GM12878 (cell line): ENCODE measurements around the gene NCKAP5. TPM values are rescaled to one million over a fixed set of nuclear protein-coding genes. Genes with fewer than 3 reads are reported as not detected.

Experiments used
- ATAC-seq: fragments of 200-7000 bp; cut with Tn5 transposase; 3 replicates; pipeline ENCODE4 v1.9.1; 2020; ENCODE audit warnings: mild to moderate bottlenecking, moderate library complexity
- BruUV-seq: library from RNA; stranded (reverse); fragments of 400-500 nt; replicated peaks from 2 replicates; lab custom pipeline; 2021; lab: Mats Ljungman, UMichigan
- CTCF ChIA-PET: fragments of 300-600 bp; sonication (Branson Sonifier 250); formaldehyde crosslinking; extraction: SDS; loops from one replicate; lab custom pipeline; 2021; ENCODE audit warnings: inconsistent platforms; lab: Yijun Ruan, JAX
- POLR2A ChIA-PET: fragments of 350-600 bp; formaldehyde crosslinking; extraction: SDS; loops from one replicate; lab custom pipeline; 2021; ENCODE audit warnings: inconsistent platforms; lab: Charles Lee
- RAD21 ChIA-PET: fragments of 300-600 bp; sonication (Branson Sonifier 250); formaldehyde crosslinking; loops from one replicate; lab custom pipeline; 2023; ENCODE audit warnings: antibody characterized with exemption; ENCODE audit not compliant: unreplicated experiment; lab: Charles Lee
- SMC1A ChIA-PET: fragments of 300-600 bp; sonication (Branson Sonifier 250); formaldehyde crosslinking; loops from one replicate; lab custom pipeline; 2023; ENCODE audit not compliant: unreplicated experiment, uncharacterized antibody; lab: Charles Lee
- DNase-seq: peaks from one replicate; pipeline ENCODE4 v3.0.0-alpha.2; 2011; ENCODE audit warnings: low read depth, low spot score
- FAIRE-seq: peaks from 3 replicates; lab custom pipeline; 2011; peaks lifted over from hg19 to GRCh38; lab: Jason Lieb, UNC
- H2AFZ ChIP-seq: 2 replicates; pipeline ENCODE4 v1.6.0; 2011; ENCODE audit warnings: low read depth, low read length, control low read depth; ENCODE audit not compliant: control insufficient read depth
- H3K27ac ChIP-seq: 2 replicates; pipeline ENCODE4 v1.5.1; 2011; ENCODE audit warnings: control low read depth; ENCODE audit not compliant: control insufficient read depth, insufficient read depth
- H3K27me3 ChIP-seq, 2 experiments: replicated peaks in 1 of 2; 2 replicates each; pipeline versions ENCODE4 v1.6.0 to v1.6.1; 2011; ENCODE audit warnings: low read length in 1 of 2; ENCODE audit not compliant: control insufficient read depth in 2 of 2, insufficient read depth in 2 of 2
- H3K36me3 ChIP-seq, 2 experiments: 2 replicates each; pipeline ENCODE4 v1.5.1; 2011; ENCODE audit warnings: low read length in 1 of 2; ENCODE audit not compliant: control insufficient read depth in 2 of 2, insufficient read depth in 2 of 2
- H3K4me1 ChIP-seq: 2 replicates; pipeline ENCODE4 v1.6.1; 2011; ENCODE audit warnings: mild to moderate bottlenecking, low read length, moderate library complexity, mixed read lengths; ENCODE audit not compliant: control insufficient read depth, insufficient read depth
- H3K4me2 ChIP-seq: 2 replicates; pipeline ENCODE4 v1.6.0; 2011; ENCODE audit warnings: control low read depth; ENCODE audit not compliant: control insufficient read depth, insufficient read depth
- H3K4me3 ChIP-seq: fragments of 200-600 bp; sonication (generic); 2 replicates; pipeline ENCODE4 v1.5.1; 2016
- H3K79me2 ChIP-seq: 2 replicates; pipeline ENCODE4 v1.6.0; 2011; ENCODE audit warnings: low read length; ENCODE audit not compliant: control insufficient read depth, insufficient read depth
- H3K9ac ChIP-seq: 2 replicates; pipeline ENCODE4 v1.8.0; 2011; ENCODE audit warnings: low read length, control low read depth, mixed read lengths; ENCODE audit not compliant: control insufficient read depth, insufficient read depth
- H3K9me3 ChIP-seq: replicated peaks from 3 replicates; pipeline ENCODE4 v1.5.1; 2011; ENCODE audit warnings: mild to moderate bottlenecking, low read length; ENCODE audit not compliant: control insufficient read depth, insufficient read depth
- H4K20me1 ChIP-seq: 2 replicates; pipeline ENCODE4 v1.6.0; 2011; ENCODE audit not compliant: control insufficient read depth, insufficient read depth
- BCL11A ChIP-seq: IDR thresholded peaks from 2 replicates; pipeline ENCODE4 v1.6.1; 2011; ENCODE audit warnings: low read depth, low read length
- BHLHE40 ChIP-seq, 2 experiments: fragments of 450-650 bp in 1 of 2; IDR thresholded peaks; 2 replicates each; pipeline ENCODE4 v1.6.1; 2011 to 2017; ENCODE audit warnings: low read depth in 2 of 2, borderline replicate concordance in 1 of 2, improper control_type of control experiment in 1 of 2, low read length in 1 of 2, mild to moderate bottlenecking in 1 of 2
- CBX5 ChIP-seq: sonication (generic); IDR thresholded peaks from 2 replicates; pipeline ENCODE4 v1.6.1; 2016; ENCODE audit warnings: low read depth, moderate library complexity, mild to moderate bottlenecking, inconsistent platforms
- CEBPZ ChIP-seq: fragments of 150-350 bp; IDR thresholded peaks from 2 replicates; pipeline ENCODE4 v1.6.1; 2016; ENCODE audit warnings: low read depth, low read length
- FOXK2 ChIP-seq: fragments of 450-650 bp; IDR thresholded peaks from 2 replicates; pipeline ENCODE4 v1.6.1; 2017; ENCODE audit warnings: mild to moderate bottlenecking, moderate library complexity
- GABPA ChIP-seq: IDR thresholded peaks from 2 replicates; pipeline ENCODE4 v1.6.1; 2014; ENCODE audit warnings: antibody characterized with exemption, low read depth, mild to moderate bottlenecking, inconsistent platforms
- JUNB ChIP-seq: IDR thresholded peaks from 2 replicates; pipeline ENCODE4 v1.6.1; 2016; ENCODE audit warnings: antibody characterized with exemption, mild to moderate bottlenecking
- RAD51 ChIP-seq: fragments of 450-650 bp; IDR thresholded peaks from 2 replicates; pipeline ENCODE4 v1.6.1; 2016; ENCODE audit warnings: moderate library complexity, mild to moderate bottlenecking, inconsistent platforms
- RB1 ChIP-seq: fragments of 450-650 bp; formaldehyde crosslinking; IDR thresholded peaks from 2 replicates; pipeline ENCODE4 v1.6.1; 2017; ENCODE audit warnings: mild to moderate bottlenecking, borderline replicate concordance
- USF2 ChIP-seq: IDR thresholded peaks from 2 replicates; pipeline ENCODE4 v1.6.1; 2011; ENCODE audit warnings: low read depth, low read length, improper control_type of control experiment, borderline replicate concordance
- YBX1 ChIP-seq: fragments of 450-650 bp; IDR thresholded peaks from 2 replicates; pipeline ENCODE4 v1.6.1; 2016; ENCODE audit warnings: antibody characterized with exemption
- ZNF217 ChIP-seq: fragments of 450-650 bp; IDR thresholded peaks from 2 replicates; pipeline ENCODE4 v1.6.1; 2017; ENCODE audit warnings: antibody characterized with exemption, mild to moderate bottlenecking
- WGBS: methylation state at CpG from one replicate; pipeline ENCODE4 v1.1.6; 2016; ENCODE audit warnings: low lambda C conversion rate; ENCODE audit not compliant: insufficient replicate concordance, insufficient coverage; ENCODE audit errors: missing lambda C conversion rate; 5-methylcytosine and 5-hydroxymethylcytosine counted together
- in situ Hi-C: fragments of 300-500 bp; cut with MboI; formaldehyde crosslinking; loops from 9 replicates; pipeline ENCODE4 v1.14.3; 2018; ENCODE audit warnings: mixed read lengths
- intact Hi-C: fragments of 100-400 bp; cut with micrococcal nuclease; formaldehyde crosslinking; loops from one replicate; pipeline ENCODE4 v1.14.2; 2022; ENCODE audit not compliant: unreplicated experiment
- polyA plus RNA-seq, 11 experiments: library from polyadenylated mRNA; depleted of rRNA in 4 of 11; unstranded in 6 of 11; stranded (reverse) in 5 of 11; fragments of >200 nt; fragmentation: Nextera tagmentation in 4 of 11; fragmentation: Illumina TruSeq in 1 of 11; extraction: Ambion mirVana in 4 of 11; extraction: Trizol in 1 of 11; gene quantifications; 1 replicate in 1 of 11; 2 replicates in 10 of 11; pipeline versions ENCODE4 v1.2.1 to v1.2.3, GENCODE V29; 2011 to 2016; ENCODE audit warnings: inconsistent platforms in 2 of 11, missing spikeins in 2 of 11, low read depth in 1 of 11
- total RNA-seq, 4 experiments: library from RNA; depleted of rRNA in 3 of 4; stranded (reverse); fragments of >200 nt in 3 of 4; fragmentation: Illumina TruSeq in 1 of 4; extraction: Trizol in 1 of 4; gene quantifications; 2 replicates each; pipeline versions ENCODE4 v1.2.1 to v1.2.3, GENCODE V29; 2013 to 2021

Gene NCKAP5
- total and polyA plus RNA-seq, 10 of the 15 experiments (the other 5 are each of a cell fraction or from before 2014, with no cell fraction given), result 0.06 to 0.44 (median 0.16) TPM

- no peak for TF ChIP-seq USF2
- TF ChIP-seq RB1, result no peak
- TF ChIP-seq BHLHE40 (IDR thresholded peaks at IDR 0.05; ENCODE audit: borderline replicate concordance in 1 of 2, low read depth in 2 of 2, low read length in 1 of 2), result no peak
- no peak for TF ChIP-seq GABPA
- no peak for TF ChIP-seq BCL11A
- TF ChIP-seq RAD51, result no peak
- TF ChIP-seq CBX5, result no peak
- TF ChIP-seq JUNB, result no peak
Observed at GRCh38 chr2:133086176-133086575, 482.1 kb downstream of the NCKAP5 start (continued).

GRCh38 chr2:133085646-133086045, 482.6 kb downstream of the NCKAP5 start:
- intact Hi-C loops (no loop called here), in situ Hi-C loops (no loop called here)
- DNase-seq, result no peak
- no peak for TF ChIP-seq YBX1
- no peak for TF ChIP-seq FOXK2
- no peak for TF ChIP-seq CEBPZ
- TF ChIP-seq ZNF217, result no peak
- Histone ChIP-seq H3K36me3 (no peaks in the 10 kb centered on the region), H3K9me3 (no peaks in the 10 kb centered on the region), H3K9ac (no peak overlapping the region), H4K20me1 (no peaks in the 10 kb centered on the region), H3K4me2 (no peak overlapping the region), H3K27me3 (no peaks in the 10 kb centered on the region; a peak in 1 of 4 replicates), H3K4me1 (no peaks in the 10 kb centered on the region), H2AFZ (no peak overlapping the region), H3K27ac (no peak overlapping the region), H3K79me2 (no peaks in the 10 kb centered on the region), H3K4me3 (no peak overlapping the region)
- BruUV-seq, result no TSS peak
- 62% methylated on average over 2 of the region's 2 CpGs for WGBS
- ChIA-PET POLR2A (no interaction called here), RAD21 (no interaction called here), CTCF (interaction anchor here (1.4 kb wide), 1 partner anchor 18 kb away, joined by 3 read pairs; no protein-coding TSS in a partner anchor), SMC1A (interaction anchor here (1.0 to 1.5 kb wide), 4 partner anchors 8 to 538 kb away, joined by 3 read pairs; no protein-coding TSS in a partner anchor)
- ATAC-seq, result no peak
- FAIRE-seq, result no peak
